GM18511 (cell line): Measurements from ENCODE around the gene MYRIP.

Source experiments
- ATAC-seq: cut with Tn5 transposase; IDR thresholded peaks from one replicate; pipeline ENCODE4 v1.9.1; 2021; ENCODE audit warnings: mild to moderate bottlenecking, moderate library complexity; ENCODE audit not compliant: unreplicated experiment

Gene MYRIP

GRCh38 chr3:40216471-40216870 lies 407.1 kb downstream of the MYRIP start:
- no peak for ATAC-seq

- ATAC-seq: no peak
Observed at GRCh38 chr3:40223856-40224255, 414.4 kb downstream of the MYRIP start.

- ATAC-seq: no peak
Observed at GRCh38 chr3:40224796-40225515, 415.5 kb downstream of the MYRIP start.

- ATAC-seq: no peak
Observed at GRCh38 chr3:40226636-40227035, 417.2 kb downstream of the MYRIP start.

- no peak for ATAC-seq
Observed at GRCh38 chr3:40228792-40229350, 419.5 kb downstream of the MYRIP start.

GRCh38 chr3:40229386-40229785 lies 420.0 kb downstream of the MYRIP start:
- ATAC-seq: no peak

- no peak for ATAC-seq
Observed at GRCh38 chr3:40229963-40230362, 420.6 kb downstream of the MYRIP start.

- ATAC-seq: no peak
Observed at GRCh38 chr3:40230382-40230781, 421.0 kb downstream of the MYRIP start.

GRCh38 chr3:40232626-40233025 lies 423.2 kb downstream of the MYRIP start:
- ATAC-seq: no peak

- ATAC-seq: no peak
Observed at GRCh38 chr3:40237159-40237558, 427.8 kb downstream of the MYRIP start.

GRCh38 chr3:40237889-40238571 lies 428.6 kb downstream of the MYRIP start:
- no peak for ATAC-seq

GRCh38 chr3:40240921-40241320 lies 431.5 kb downstream of the MYRIP start:
- ATAC-seq: no peak

- no peak for ATAC-seq
Observed at GRCh38 chr3:40242216-40242615, 432.8 kb downstream of the MYRIP start.

GRCh38 chr3:40242638-40243037 lies 433.2 kb downstream of the MYRIP start:
- no peak for ATAC-seq

GRCh38 chr3:40243056-40243455 lies 433.6 kb downstream of the MYRIP start:
- no peak for ATAC-seq

- ATAC-seq: no peak
Observed at GRCh38 chr3:40247714-40248454, 438.5 kb downstream of the MYRIP start.

GRCh38 chr3:40248591-40248990 lies 439.2 kb downstream of the MYRIP start:
- ATAC-seq: no peak

- no peak for ATAC-seq
Observed at GRCh38 chr3:40249168-40249567, 439.8 kb downstream of the MYRIP start.

GRCh38 chr3:40254491-40254890 lies 445.1 kb downstream of the MYRIP start:
- no peak for ATAC-seq

- no peak for ATAC-seq
Observed at GRCh38 chr3:40254891-40255290, 445.5 kb downstream of the MYRIP start.

- ATAC-seq: no peak
Observed at GRCh38 chr3:40255532-40255931, 446.1 kb downstream of the MYRIP start.

- no peak for ATAC-seq
Observed at GRCh38 chr3:40258064-40258463, 448.7 kb downstream of the MYRIP start.
